Osteocyte (in vitro differentiated cells): ENCODE results near the gene SELE. TPM values are rescaled to one million over a fixed set of nuclear protein-coding genes. Genes with fewer than 3 reads are reported as not detected.

Experiments used
- DNase-seq: peaks from one replicate; pipeline ENCODE4 v3.0.0; 2021; ENCODE audit warnings: mixed read lengths; ENCODE audit not compliant: unreplicated experiment; ENCODE audit errors: extremely low spot score
- H3K27ac Mint-ChIP-seq: one replicate; pipeline ENCODE4 v1.8.0; 2021; ENCODE audit warnings: mild to moderate bottlenecking, mixed read lengths; ENCODE audit not compliant: unreplicated experiment
- H3K27me3 Mint-ChIP-seq: one replicate; pipeline ENCODE4 v1.8.0; 2021; ENCODE audit warnings: mixed read lengths; ENCODE audit not compliant: unreplicated experiment
- H3K36me3 Mint-ChIP-seq: one replicate; pipeline ENCODE4 v1.8.0; 2021; ENCODE audit warnings: mixed read lengths; ENCODE audit not compliant: unreplicated experiment
- H3K4me1 Mint-ChIP-seq: one replicate; pipeline ENCODE4 v1.8.0; 2021; ENCODE audit warnings: mixed read lengths; ENCODE audit not compliant: unreplicated experiment
- H3K4me3 Mint-ChIP-seq: one replicate; pipeline ENCODE4 v1.8.0; 2021; ENCODE audit warnings: mild to moderate bottlenecking, moderate library complexity, mixed read lengths; ENCODE audit not compliant: unreplicated experiment
- H3K9me3 Mint-ChIP-seq: one replicate; pipeline ENCODE4 v1.8.0; 2021; ENCODE audit warnings: mixed read lengths; ENCODE audit not compliant: unreplicated experiment
- total RNA-seq: library from RNA; stranded (reverse); gene quantifications from 2 replicates; pipeline ENCODE4 v1.2.1, GENCODE V29; 2021
- TF ChIP-seq, protein P1 (sequence below): fragments of 200-600 bp; sonication (generic); IDR thresholded peaks from 2 replicates; pipeline ENCODE4 v1.5.0; 2021; ENCODE audit warnings: antibody characterized with exemption, mild to moderate bottlenecking, moderate library complexity

Gene SELE
- total RNA-seq, 1 donor from 2014 or later, result not detected

DNA sequence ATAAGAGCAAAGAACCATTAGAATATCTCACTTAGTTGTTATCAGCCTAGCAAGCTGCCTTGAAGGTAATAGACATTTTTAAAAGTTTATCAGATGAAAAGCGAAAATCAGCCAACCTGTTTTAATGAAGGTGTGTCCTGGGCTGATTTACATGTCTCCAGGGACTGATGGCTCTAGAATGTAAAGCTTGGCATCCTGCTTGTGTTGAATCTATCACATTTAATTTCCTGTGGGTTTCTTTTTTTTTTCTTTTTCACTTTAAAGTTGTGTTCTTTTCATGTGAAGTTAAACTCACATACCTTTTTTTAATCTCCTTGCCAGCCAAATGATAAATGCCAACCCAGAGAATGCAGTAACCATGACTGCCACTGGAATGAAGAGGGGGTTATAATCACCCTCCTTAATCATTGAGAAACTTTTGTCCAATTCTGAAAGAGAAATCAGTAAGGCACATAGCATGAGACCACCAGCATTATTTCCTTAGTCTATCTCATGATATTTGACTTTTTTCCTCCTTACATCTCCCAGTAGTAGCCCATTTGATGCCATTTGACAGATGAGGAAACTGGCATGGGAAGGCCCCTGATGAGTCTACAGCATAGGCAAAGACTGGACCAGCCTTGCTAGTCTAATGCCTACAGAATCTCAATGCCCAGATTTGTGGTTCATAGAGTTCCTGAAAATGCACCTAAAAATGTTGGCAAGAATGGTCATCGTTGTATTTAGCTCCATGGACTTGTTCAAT is 32.4 kb downstream of the SELE start:
- Mint-ChIP-seq H3K27ac (no peak overlapping the region), H3K36me3 (no peaks in the 10 kb centered on the region), H3K9me3 (no peaks in the 10 kb centered on the region), H3K4me1 (no peaks in the 10 kb centered on the region), H3K27me3 (peaks cover 21% of the 10 kb centered on the region), H3K4me3 (no peak overlapping the region)
- no peak for DNase-seq
- TF ChIP-seq, protein P1, sequence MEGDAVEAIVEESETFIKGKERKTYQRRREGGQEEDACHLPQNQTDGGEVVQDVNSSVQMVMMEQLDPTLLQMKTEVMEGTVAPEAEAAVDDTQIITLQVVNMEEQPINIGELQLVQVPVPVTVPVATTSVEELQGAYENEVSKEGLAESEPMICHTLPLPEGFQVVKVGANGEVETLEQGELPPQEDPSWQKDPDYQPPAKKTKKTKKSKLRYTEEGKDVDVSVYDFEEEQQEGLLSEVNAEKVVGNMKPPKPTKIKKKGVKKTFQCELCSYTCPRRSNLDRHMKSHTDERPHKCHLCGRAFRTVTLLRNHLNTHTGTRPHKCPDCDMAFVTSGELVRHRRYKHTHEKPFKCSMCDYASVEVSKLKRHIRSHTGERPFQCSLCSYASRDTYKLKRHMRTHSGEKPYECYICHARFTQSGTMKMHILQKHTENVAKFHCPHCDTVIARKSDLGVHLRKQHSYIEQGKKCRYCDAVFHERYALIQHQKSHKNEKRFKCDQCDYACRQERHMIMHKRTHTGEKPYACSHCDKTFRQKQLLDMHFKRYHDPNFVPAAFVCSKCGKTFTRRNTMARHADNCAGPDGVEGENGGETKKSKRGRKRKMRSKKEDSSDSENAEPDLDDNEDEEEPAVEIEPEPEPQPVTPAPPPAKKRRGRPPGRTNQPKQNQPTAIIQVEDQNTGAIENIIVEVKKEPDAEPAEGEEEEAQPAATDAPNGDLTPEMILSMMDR, result no peak

DNA sequence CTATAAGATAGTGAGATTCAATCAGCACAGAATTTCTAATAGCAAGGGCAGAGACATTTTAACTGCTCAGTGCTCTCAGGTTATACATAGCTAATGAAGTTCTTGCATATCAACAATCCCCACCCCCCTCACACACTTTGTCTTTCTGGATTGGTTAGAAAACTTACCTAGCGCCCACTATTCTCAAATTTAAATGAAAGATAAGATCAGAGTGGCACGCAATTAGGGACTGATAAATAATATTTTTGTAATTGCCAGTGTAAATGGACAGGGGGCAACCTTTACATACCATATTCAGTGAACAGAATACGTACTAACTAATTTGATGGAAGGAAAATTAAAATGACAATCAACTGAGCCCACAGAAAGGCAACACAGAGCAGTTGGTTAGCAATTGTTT is 34.2 kb downstream of the SELE start:
- peaks cover 14% of the 10 kb centered on the region for H3K27me3 Mint-ChIP-seq
- H3K9me3 Mint-ChIP-seq, result no peaks in the 10 kb centered on the region
- no peak for DNase-seq
- no peaks in the 10 kb centered on the region for H3K4me1 Mint-ChIP-seq
- H3K36me3 Mint-ChIP-seq, result no peaks in the 10 kb centered on the region
- no peak overlapping the region for H3K4me3 Mint-ChIP-seq
- TF ChIP-seq, protein P1, result no peak
- no peak overlapping the region for H3K27ac Mint-ChIP-seq

DNA sequence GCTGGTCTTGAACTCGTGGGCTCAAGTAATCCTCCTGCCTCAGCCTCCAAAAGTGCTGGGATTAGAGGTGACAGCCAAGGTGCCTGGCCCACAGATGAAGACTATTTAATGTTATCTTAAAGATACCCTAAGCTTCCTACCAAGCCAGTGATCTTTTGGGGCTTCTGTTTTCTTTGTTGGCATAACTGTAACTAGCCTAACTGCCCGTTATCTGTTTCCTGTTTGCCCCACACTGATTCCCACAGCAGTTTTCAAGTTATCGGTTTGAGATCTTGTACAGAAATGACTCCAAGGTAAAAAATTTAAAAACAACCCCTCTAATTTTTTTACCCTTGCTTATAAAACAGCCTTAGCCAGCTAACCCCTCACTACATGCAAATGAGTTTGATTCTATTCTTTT is 34.9 kb downstream of the SELE start:
- H3K27ac Mint-ChIP-seq, result no peak overlapping the region

DNA sequence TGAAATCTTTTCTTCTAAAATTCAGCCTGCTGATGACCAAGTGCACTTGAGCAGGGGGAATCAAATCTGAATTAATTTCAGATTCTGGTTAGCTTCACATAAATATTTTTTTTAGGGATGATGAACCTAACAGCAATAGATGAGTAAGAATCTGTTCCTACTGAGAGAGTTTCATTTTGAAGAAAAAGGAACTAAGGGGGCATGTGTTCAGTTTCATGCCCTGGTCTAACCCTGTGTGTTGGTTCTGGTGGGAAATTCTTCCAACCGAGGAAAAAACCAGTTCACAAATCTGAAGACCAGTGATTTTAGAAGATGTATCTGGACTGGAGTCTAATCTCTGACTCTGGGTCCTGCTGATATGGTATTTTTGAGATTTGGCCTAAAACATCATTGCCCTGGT is 36.1 kb downstream of the SELE start:
- no peaks in the 10 kb centered on the region for H3K36me3 Mint-ChIP-seq
- H3K27ac Mint-ChIP-seq, result no peak overlapping the region
- DNase-seq, result no peak
- H3K4me3 Mint-ChIP-seq, result no peak overlapping the region
- no peaks in the 10 kb centered on the region for H3K9me3 Mint-ChIP-seq
- H3K27me3 Mint-ChIP-seq, result peaks cover 14% of the 10 kb centered on the region
- H3K4me1 Mint-ChIP-seq, result no peaks in the 10 kb centered on the region
- TF ChIP-seq, protein P1, result no peak

More for the DNA sequence above, 34.9 kb downstream of the SELE start:
- H3K9me3 Mint-ChIP-seq, result no peaks in the 10 kb centered on the region
- no peaks in the 10 kb centered on the region for H3K4me1 Mint-ChIP-seq
- no peak for DNase-seq
- H3K27me3 Mint-ChIP-seq, result peaks cover 12% of the 10 kb centered on the region
- TF ChIP-seq, protein P1, result no peak
- no peak overlapping the region for H3K4me3 Mint-ChIP-seq
- H3K36me3 Mint-ChIP-seq, result no peaks in the 10 kb centered on the region

DNA sequence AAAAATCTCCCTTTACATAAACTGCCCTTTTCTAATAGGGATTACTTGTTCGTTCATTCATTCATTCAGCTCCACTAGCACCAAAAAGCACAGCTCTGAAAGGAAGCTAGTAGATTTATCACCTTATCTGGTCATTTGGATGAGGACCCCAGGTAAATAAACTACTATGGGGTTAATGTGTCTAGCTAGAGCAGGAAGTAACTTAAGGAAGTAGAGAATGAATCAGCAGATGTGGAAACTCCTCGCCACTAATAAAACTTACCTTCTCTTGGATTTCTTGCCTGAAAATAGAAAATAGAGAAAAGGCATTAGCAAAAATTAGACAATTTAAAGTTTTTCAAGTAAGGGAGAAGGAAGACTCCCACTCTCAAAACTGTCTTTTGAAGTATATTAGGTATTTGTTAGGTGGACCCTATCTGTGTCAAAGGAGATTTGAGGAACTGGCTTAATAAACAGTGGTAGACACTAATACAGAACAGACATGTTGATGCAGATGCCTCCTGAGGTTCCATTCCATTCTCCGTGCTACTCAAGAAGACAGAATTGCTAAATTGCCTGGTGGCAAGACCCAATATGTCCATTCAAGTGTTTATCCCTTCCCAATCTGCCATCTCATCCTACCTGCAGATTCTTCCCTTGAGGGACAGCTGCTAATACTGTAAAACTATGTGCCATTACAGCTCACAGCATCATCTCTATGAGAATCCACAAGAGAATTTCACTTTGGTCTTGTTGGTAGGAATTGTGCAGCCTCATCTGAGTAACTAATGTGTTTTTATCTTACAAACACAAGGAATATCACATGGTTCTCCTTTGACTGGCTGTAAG is 37.4 kb downstream of the SELE start:
- Mint-ChIP-seq H3K27me3 (peaks cover 10% of the 10 kb centered on the region), H3K4me3 (no peak overlapping the region), H3K27ac (no peak overlapping the region), H3K36me3 (no peaks in the 10 kb centered on the region), H3K9me3 (no peaks in the 10 kb centered on the region), H3K4me1 (no peaks in the 10 kb centered on the region)
- DNase-seq, result no peak
- TF ChIP-seq, protein P1, result no peak
